Upper lobe of left lung (tissue), 6 donors: ENCODE data around the gene CRTAC1. TPM values are rescaled to one million over a fixed set of nuclear protein-coding genes. Genes with fewer than 3 reads are reported as not detected.

Source experiments
- ATAC-seq, 2 donors: fragments of 200-7000 bp; cut with Tn5 transposase; one replicate each; pipeline ENCODE4 v1.9.1; 2022; ENCODE audit warnings: mild to moderate bottlenecking in 2 of 2, moderate library complexity in 2 of 2; ENCODE audit not compliant: low FRiP score in 2 of 2
- DNase-seq, 2 donors: peaks; one replicate each; pipeline ENCODE4 v3.0.0-alpha.2; 2019 to 2020
- H3K27ac ChIP-seq, 4 donors: fragments of 200-600 bp; sonication (generic); one replicate each; pipeline ENCODE4 v1.5.1; 2016 to 2019
- H3K27me3 ChIP-seq, 4 donors: fragments of 200-600 bp; sonication (generic); one replicate each; pipeline ENCODE4 v1.5.1; 2017 to 2019
- H3K36me3 ChIP-seq, 4 donors: fragments of 200-600 bp; sonication (generic); one replicate each; pipeline ENCODE4 v1.5.1; 2016 to 2019
- H3K4me1 ChIP-seq, 4 donors: fragments of 200-600 bp; sonication (generic); one replicate each; pipeline ENCODE4 v1.5.1; 2018 to 2019
- H3K4me3 ChIP-seq, 4 donors: fragments of 200-600 bp; sonication (generic); one replicate each; pipeline ENCODE4 v1.5.1; 2017 to 2019; ENCODE audit warnings: mild to moderate bottlenecking in 2 of 4, moderate library complexity in 1 of 4
- H3K9me3 ChIP-seq, 4 donors: fragments of 200-600 bp; sonication (generic); one replicate each; pipeline ENCODE4 v1.5.1; 2018 to 2019
- CTCF ChIP-seq, 6 experiments: fragments of 450-650 bp in 4 of 6; fragments of 200-600 bp in 2 of 6; sonication (generic) in 2 of 6; IDR thresholded peaks; one replicate each; pipeline ENCODE4 v1.5.1; 2016 to 2019; ENCODE audit warnings: antibody characterized with exemption in 6 of 6
- EP300 ChIP-seq, 4 donors: sonication (generic); formaldehyde crosslinking; IDR thresholded peaks; one replicate each; pipeline ENCODE4 v1.5.1; 2017; ENCODE audit warnings: antibody characterized with exemption in 4 of 4, control low read depth in 2 of 4
- POLR2A ChIP-seq, 4 donors: fragments of 450-650 bp; IDR thresholded peaks; one replicate each; pipeline ENCODE4 v1.5.1; 2016 to 2017; ENCODE audit warnings: antibody characterized with exemption in 4 of 4, mild to moderate bottlenecking in 2 of 4
- POLR2AphosphoS5 ChIP-seq, 2 donors: sonication (generic); formaldehyde crosslinking; IDR thresholded peaks; one replicate each; pipeline ENCODE4 v1.5.1; 2017; ENCODE audit warnings: antibody characterized with exemption in 2 of 2
- WGBS, 2 donors: methylation state at CpG; one replicate each; pipeline ENCODE4 v1.1.5; 2017 to 2018; 5-methylcytosine and 5-hydroxymethylcytosine counted together
- total RNA-seq, 6 donors: library from RNA; depleted of rRNA in 4 of 6; stranded (reverse); fragments of >200 nt in 4 of 6; gene quantifications; one replicate each; pipeline versions ENCODE4 v1.1.0 to v1.2.1, GENCODE V29; 2016 to 2021
- donor health status: DM: no; HTN: no; CAD: no; lungs with moderate emphysema.
- donor health status: DM: no; HTN: yes; CAD: no; lungs with severe emphysema.

The CRTAC1 gene
- total RNA-seq, 6 donors from 2014 or later, result 40.6 to 123 (median 77.3) TPM

GRCh38 chr10:97999066-97999922, 31.1 kb downstream of the CRTAC1 start:
- no peak overlapping the region for H3K27ac ChIP-seq
- no peaks in the 10 kb centered on the region for H3K9me3 ChIP-seq
- no peak overlapping the region for H3K4me3 ChIP-seq
- peak in 1 of 2 donors; percentile 37 for DNase-seq
- peak in 1 of 2 donors; percentile 31 for ATAC-seq
- H3K27me3 ChIP-seq, result no peaks in the 10 kb centered on the region
- 70 to 86% methylated on average over 7 to 10 of the region's 10 CpGs for WGBS, 2 donors
- TF ChIP-seq POLR2A (IDR thresholded peaks at IDR 0.05) (no peak), CTCF (IDR thresholded peaks at IDR 0.05) (no peak), POLR2AphosphoS5 (IDR thresholded peaks at IDR 0.05) (no peak), EP300 (IDR thresholded peaks at IDR 0.05) (no peak)
- no peaks in the 10 kb centered on the region for H3K36me3 ChIP-seq
- no peaks in the 10 kb centered on the region for H3K4me1 ChIP-seq

GRCh38 chr10:97991871-97992270, 38.5 kb downstream of the CRTAC1 start:
- 32 to 38% methylated on average over 2 of the region's 2 CpGs for WGBS, 2 donors
- H3K27ac ChIP-seq, result no peak overlapping the region
- H3K27me3 ChIP-seq, result no peaks in the 10 kb centered on the region
- ATAC-seq (no peak), DNase-seq (no peak)
- TF ChIP-seq POLR2A (IDR thresholded peaks at IDR 0.05) (no peak), CTCF (IDR thresholded peaks at IDR 0.05) (no peak)
- H3K4me1 ChIP-seq, result no peaks in the 10 kb centered on the region
- H3K4me3 ChIP-seq, result no peak overlapping the region
- no peaks in the 10 kb centered on the region for H3K9me3 ChIP-seq
- H3K36me3 ChIP-seq, result no peaks in the 10 kb centered on the region

GRCh38 chr10:97981816-97982215, 48.6 kb downstream of the CRTAC1 start:
- Histone ChIP-seq H3K9me3 (no peaks in the 10 kb centered on the region), H3K27ac (no peak overlapping the region), H3K4me1 (no peaks in the 10 kb centered on the region), H3K27me3 (no peaks in the 10 kb centered on the region), H3K36me3 (no peaks in the 10 kb centered on the region), H3K4me3 (no peak overlapping the region)
- ATAC-seq (no peak), DNase-seq (no peak)
- TF ChIP-seq POLR2AphosphoS5 (IDR thresholded peaks at IDR 0.05) (no peak), EP300 (IDR thresholded peaks at IDR 0.05) (no peak), CTCF (IDR thresholded peaks at IDR 0.05) (no peak), POLR2A (IDR thresholded peaks at IDR 0.05) (no peak)

- TF ChIP-seq EP300 (IDR thresholded peaks at IDR 0.05), result no peak
- TF ChIP-seq CTCF (IDR thresholded peaks at IDR 0.05), result no peak
- TF ChIP-seq POLR2A (IDR thresholded peaks at IDR 0.05), result no peak
- no peak for TF ChIP-seq POLR2AphosphoS5 (IDR thresholded peaks at IDR 0.05)
- WGBS, 2 donors, result 71 to 87% methylated on average over 3 of the region's 3 CpGs
- peaks cover 0 to 5% (median 0%) of the 10 kb centered on the region in 4 donors for H3K27me3 ChIP-seq
Measured at GRCh38 chr10:97977673-97978072, 52.7 kb downstream of the CRTAC1 start.

GRCh38 chr10:97975598-97975997, 54.8 kb downstream of the CRTAC1 start:
- no peak for TF ChIP-seq CTCF (IDR thresholded peaks at IDR 0.05)
- no peak for TF ChIP-seq POLR2A (IDR thresholded peaks at IDR 0.05)
- TF ChIP-seq POLR2AphosphoS5 (IDR thresholded peaks at IDR 0.05), result no peak
- TF ChIP-seq EP300 (IDR thresholded peaks at IDR 0.05), result no peak
- ATAC-seq, result no peak

More at GRCh38 chr10:97977673-97978072, 52.7 kb downstream of the CRTAC1 start:
- H3K4me3 ChIP-seq, result no peak overlapping the region
- no peak overlapping the region for H3K27ac ChIP-seq
- DNase-seq, result no peak
- no peaks in the 10 kb centered on the region for H3K9me3 ChIP-seq
- no peaks in the 10 kb centered on the region for H3K36me3 ChIP-seq
- no peaks in the 10 kb centered on the region for H3K4me1 ChIP-seq
- ATAC-seq, result no peak

More at GRCh38 chr10:97975598-97975997, 54.8 kb downstream of the CRTAC1 start:
- Histone ChIP-seq H3K4me1 (no peaks in the 10 kb centered on the region), H3K27ac (no peak overlapping the region), H3K27me3 (peaks cover 0 to 5% (median 0%) of the 10 kb centered on the region in 4 donors), H3K36me3 (no peaks in the 10 kb centered on the region), H3K4me3 (no peak overlapping the region), H3K9me3 (no peaks in the 10 kb centered on the region)
- DNase-seq, result peak in 1 of 2 donors; percentile 13
- 85 to 88% methylated on average over 4 to 12 of the region's 12 CpGs for WGBS, 2 donors
